Testis (tissue), 2 donors: Measurements from ENCODE around the gene NSMF.

Experiments
- POLR2A ChIP-seq: fragments of 450-650 bp; IDR thresholded peaks from one replicate; pipeline ENCODE4 v1.6.1; 2017; ENCODE audit warnings: antibody characterized with exemption, mild to moderate bottlenecking, moderate library complexity
- TF ChIP-seq, protein P1 (sequence below), 3 experiments: fragments of 450-650 bp in 2 of 3; fragments of 200-600 bp in 1 of 3; sonication (generic) in 1 of 3; IDR thresholded peaks; one replicate each; pipeline ENCODE4 v1.5.1; 2016 to 2019; ENCODE audit warnings: antibody characterized with exemption in 3 of 3, mild to moderate bottlenecking in 2 of 3, moderate library complexity in 1 of 3

DNA sequence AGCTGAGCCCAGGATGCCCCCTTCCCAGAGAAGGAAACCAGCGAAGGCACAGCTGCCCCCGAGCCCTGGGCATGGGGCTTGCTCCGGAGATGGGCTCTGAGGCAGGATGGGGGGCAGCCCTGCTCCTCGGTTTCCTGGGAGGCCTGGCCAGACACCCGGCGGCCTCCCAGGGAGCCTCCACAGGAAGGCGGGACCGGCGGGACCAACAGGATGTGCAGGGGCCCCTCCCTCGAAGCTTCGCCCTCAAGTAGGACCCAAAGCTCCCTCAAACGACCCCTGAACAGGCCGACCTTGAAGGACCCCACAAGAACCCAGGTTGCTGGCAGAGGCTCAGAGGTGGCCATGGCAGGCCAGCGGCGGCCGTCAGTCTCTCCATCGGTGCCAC is 47.9 kb downstream of the NSMF start:
- no peak for TF ChIP-seq POLR2A
- TF ChIP-seq, protein P1, sequence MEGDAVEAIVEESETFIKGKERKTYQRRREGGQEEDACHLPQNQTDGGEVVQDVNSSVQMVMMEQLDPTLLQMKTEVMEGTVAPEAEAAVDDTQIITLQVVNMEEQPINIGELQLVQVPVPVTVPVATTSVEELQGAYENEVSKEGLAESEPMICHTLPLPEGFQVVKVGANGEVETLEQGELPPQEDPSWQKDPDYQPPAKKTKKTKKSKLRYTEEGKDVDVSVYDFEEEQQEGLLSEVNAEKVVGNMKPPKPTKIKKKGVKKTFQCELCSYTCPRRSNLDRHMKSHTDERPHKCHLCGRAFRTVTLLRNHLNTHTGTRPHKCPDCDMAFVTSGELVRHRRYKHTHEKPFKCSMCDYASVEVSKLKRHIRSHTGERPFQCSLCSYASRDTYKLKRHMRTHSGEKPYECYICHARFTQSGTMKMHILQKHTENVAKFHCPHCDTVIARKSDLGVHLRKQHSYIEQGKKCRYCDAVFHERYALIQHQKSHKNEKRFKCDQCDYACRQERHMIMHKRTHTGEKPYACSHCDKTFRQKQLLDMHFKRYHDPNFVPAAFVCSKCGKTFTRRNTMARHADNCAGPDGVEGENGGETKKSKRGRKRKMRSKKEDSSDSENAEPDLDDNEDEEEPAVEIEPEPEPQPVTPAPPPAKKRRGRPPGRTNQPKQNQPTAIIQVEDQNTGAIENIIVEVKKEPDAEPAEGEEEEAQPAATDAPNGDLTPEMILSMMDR (IDR thresholded peaks at IDR 0.05) = no peak
